Measurements from ENCODE around the gene OR6C70.
"Not testable (repeated sequence)": the region's sequence is repeated elsewhere in the genome, so short reads cannot be mapped to it uniquely, and the experiment has no call there.

OR6C70 gene

GRCh38 chr12:55492078-55492477 is 22.1 kb upstream of the OR6C70 start, which contains the start of gene OR6C68:
Gene OR6C68 (plus strand): TSS chr12:55492378. CDS start chr12:55492378, 0 bp downstream.
- DNase-seq (ENCODE audit: low spot score): no peak
- TF ChIP-seq, protein P1, sequence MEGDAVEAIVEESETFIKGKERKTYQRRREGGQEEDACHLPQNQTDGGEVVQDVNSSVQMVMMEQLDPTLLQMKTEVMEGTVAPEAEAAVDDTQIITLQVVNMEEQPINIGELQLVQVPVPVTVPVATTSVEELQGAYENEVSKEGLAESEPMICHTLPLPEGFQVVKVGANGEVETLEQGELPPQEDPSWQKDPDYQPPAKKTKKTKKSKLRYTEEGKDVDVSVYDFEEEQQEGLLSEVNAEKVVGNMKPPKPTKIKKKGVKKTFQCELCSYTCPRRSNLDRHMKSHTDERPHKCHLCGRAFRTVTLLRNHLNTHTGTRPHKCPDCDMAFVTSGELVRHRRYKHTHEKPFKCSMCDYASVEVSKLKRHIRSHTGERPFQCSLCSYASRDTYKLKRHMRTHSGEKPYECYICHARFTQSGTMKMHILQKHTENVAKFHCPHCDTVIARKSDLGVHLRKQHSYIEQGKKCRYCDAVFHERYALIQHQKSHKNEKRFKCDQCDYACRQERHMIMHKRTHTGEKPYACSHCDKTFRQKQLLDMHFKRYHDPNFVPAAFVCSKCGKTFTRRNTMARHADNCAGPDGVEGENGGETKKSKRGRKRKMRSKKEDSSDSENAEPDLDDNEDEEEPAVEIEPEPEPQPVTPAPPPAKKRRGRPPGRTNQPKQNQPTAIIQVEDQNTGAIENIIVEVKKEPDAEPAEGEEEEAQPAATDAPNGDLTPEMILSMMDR (IDR thresholded peaks at IDR 0.05; ENCODE audit: extremely low read depth, missing control alignments): no peak

DNA sequence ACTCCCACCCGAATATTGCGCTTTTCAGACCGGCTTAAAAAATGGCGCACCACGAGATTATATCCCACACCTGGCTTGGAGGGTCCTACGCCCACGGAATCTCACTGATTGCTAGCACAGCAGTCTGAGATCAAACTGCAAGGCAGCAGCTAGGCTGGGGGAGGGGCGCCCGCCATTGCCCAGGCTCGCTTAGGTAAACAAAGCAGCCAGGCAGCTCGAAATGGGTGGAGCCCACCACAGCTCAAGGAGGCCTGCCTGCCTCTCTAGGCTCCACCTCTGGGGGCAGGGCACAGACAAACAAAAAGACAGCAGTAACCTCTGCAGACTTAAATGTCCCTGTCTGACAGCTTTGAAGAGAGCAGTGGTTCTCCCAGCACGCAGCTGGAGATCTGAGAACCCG is 14.3 kb upstream of the OR6C70 start:
- DNase-seq (ENCODE audit: low spot score): not testable (repeated sequence)

DNA sequence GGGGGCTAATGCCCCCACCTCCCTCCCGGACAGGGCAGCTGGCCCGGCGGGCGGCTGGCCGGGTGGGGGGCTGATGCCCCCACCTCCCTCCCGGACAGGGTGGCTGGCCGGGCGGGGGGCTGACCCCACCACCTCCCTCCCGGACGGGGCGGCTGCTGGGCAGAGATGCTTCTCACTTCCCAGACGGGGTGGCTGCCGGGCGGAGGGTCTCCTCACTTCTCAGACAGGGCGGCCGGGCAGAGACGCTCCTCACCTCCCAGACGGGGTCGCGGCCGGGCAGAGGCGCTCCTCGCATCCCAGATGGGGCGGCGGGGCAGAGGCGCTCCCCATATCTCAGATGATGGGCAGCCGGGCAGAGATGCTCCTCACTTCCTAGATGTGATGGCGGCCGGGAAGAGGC is 9.2 kb upstream of the OR6C70 start:
- not testable (repeated sequence) for DNase-seq (ENCODE audit: low spot score)

GRCh38 chr12:55472264-55472663 is 2.3 kb upstream of the OR6C70 start:
- TF ChIP-seq, protein P1 (IDR thresholded peaks at IDR 0.05; ENCODE audit: extremely low read depth, missing control alignments): no peak
- no peak for DNase-seq (ENCODE audit: low spot score)

DNA sequence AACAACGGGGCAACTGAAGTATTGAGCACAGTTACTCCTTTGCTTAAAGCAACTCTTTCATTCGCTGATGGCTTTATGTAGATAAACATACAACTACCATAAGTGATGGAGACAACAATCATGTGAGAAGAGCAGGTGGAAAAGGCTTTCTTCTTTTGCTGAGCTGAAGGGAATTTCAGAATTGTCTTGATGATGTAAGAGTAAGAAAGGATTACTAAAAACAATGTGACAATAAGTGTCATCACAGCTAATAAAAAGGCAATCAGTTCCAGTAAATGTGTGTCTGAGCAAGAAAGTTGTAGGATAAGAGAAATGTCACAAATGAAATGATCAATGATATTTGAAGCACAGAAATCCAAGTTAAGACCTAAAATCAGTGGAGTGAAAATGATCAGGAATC is 647 bp downstream of the OR6C70 start:
- TF ChIP-seq, protein P1 (IDR thresholded peaks at IDR 0.05; ENCODE audit: extremely low read depth, missing control alignments): no peak
- no peak for DNase-seq (ENCODE audit: low spot score)

DNA sequence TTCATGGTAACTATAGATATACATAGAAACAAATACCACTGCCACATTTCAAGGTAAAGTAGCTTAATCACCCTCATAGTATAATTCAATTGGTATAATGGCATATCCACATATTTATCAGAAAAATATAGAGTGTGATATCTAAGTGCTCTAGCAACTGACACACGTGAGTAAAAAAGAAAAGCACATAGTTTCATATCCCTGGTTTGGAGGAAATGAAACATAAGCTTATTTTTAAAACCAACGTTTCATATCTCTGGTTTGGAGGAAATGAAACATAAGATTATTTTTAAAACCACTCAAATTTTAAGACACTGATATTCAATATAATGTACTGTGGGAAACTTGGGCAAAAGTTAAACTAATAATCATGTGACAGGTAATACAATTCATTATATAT is 2.1 kb downstream of the OR6C70 start:
- TF ChIP-seq, protein P1 (IDR thresholded peaks at IDR 0.05; ENCODE audit: extremely low read depth, missing control alignments): no peak
- DNase-seq (ENCODE audit: low spot score): no peak

DNA sequence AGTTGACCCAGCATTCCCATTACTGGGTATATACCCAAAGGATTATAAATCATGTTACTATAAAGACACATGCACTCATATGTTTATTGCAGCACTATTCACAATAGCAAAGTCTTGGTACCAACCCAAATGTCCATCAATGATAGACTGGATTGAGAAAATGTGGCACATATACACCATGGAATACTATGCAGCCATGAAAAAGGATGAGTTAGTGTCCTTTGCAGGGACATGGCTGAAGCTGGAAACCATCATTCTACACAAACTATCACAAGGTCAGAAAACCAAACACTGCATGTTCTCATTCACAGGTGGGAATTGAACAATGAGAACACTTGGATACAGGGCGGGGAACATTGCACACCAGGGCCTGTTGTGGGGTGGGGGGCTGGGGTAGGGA is 5.0 kb downstream of the OR6C70 start:
- DNase-seq (ENCODE audit: low spot score): not testable (repeated sequence)

- TF ChIP-seq, protein P1 (IDR thresholded peaks at IDR 0.05; ENCODE audit: extremely low read depth, missing control alignments): no peak
Measured at GRCh38 chr12:55448825-55449224, 21.1 kb downstream of the OR6C70 start.

DNA sequence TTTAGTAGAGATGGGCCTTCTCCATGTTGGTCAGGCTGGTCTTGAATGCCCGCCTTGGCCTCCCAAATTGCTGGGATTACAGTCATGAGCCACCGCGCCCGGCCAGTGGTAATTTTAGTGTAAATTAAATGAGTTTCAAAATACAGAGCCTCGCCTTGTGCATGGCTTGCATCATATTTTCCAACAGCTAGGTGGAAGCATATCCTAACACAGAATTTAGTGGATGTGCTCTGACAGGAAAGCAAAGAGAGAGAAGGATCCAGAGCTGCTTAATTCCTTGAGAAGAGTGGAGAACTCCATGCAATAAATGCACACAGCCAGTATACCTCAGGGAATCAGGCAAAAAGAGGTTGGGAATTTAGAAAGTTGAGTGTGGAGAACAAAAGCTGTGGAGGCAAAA is 23.6 kb downstream of the OR6C70 start:
- TF ChIP-seq, protein P1 (IDR thresholded peaks at IDR 0.05; ENCODE audit: extremely low read depth, missing control alignments): no peak
- DNase-seq (ENCODE audit: low spot score): no peak

More at GRCh38 chr12:55448825-55449224, 21.1 kb downstream of the OR6C70 start:
- DNase-seq (ENCODE audit: low spot score): no peak
